ENCODE data around the gene TRAF3.

Gene TRAF3

DNA sequence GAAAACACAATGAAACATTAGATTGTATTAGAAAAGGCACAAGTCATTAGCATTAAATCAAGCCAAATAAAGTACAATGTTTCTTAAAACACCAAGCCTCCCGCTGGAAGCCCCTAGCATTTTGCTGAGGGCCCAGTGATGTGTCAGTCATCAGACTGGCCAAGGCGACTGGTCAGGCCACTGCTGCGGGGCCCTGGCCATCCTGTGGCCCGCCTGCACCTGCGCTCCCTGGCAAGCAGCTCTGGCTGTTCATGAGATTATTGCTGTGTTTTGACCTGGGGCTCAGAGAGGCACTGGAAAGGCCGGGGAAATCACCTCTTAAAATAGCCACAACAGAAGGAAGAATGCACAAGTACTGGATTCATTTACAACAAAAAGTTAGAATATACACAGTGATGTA is 121.0 kb downstream of the TRAF3 start:
- H3K36me3 ChIP-seq (ENCODE audit: low read length) = no peaks in the 10 kb centered on the region
- H3K9me2 ChIP-seq (replicated peaks; ENCODE audit: insufficient read depth, low read length) = no peaks in the 10 kb centered on the region
- no peaks in the 10 kb centered on the region for H3K79me2 ChIP-seq (ENCODE audit: insufficient read depth, low read length)
- TF ChIP-seq, protein P1, sequence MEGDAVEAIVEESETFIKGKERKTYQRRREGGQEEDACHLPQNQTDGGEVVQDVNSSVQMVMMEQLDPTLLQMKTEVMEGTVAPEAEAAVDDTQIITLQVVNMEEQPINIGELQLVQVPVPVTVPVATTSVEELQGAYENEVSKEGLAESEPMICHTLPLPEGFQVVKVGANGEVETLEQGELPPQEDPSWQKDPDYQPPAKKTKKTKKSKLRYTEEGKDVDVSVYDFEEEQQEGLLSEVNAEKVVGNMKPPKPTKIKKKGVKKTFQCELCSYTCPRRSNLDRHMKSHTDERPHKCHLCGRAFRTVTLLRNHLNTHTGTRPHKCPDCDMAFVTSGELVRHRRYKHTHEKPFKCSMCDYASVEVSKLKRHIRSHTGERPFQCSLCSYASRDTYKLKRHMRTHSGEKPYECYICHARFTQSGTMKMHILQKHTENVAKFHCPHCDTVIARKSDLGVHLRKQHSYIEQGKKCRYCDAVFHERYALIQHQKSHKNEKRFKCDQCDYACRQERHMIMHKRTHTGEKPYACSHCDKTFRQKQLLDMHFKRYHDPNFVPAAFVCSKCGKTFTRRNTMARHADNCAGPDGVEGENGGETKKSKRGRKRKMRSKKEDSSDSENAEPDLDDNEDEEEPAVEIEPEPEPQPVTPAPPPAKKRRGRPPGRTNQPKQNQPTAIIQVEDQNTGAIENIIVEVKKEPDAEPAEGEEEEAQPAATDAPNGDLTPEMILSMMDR (IDR thresholded peaks at IDR 0.05; ENCODE audit: insufficient read depth, low read length, poor library complexity, severe bottlenecking) = no peak
- no peak for TF ChIP-seq EZH2phosphoT487 (conservative IDR thresholded peaks at IDR 0.05; ENCODE audit: low read length)
- no peak overlapping the region for H3K27ac ChIP-seq (ENCODE audit: low read depth, low read length)
- no peaks in the 10 kb centered on the region for H4K20me1 ChIP-seq (ENCODE audit: low read depth, low read length)
- no peak overlapping the region for H3K4me2 ChIP-seq (ENCODE audit: low read depth, low read length, poor library complexity, severe bottlenecking)
- H3F3A ChIP-seq (ENCODE audit: insufficient read depth) = peaks cover 8% of the 10 kb centered on the region
- H3K9ac ChIP-seq (ENCODE audit: low read length) = no peak overlapping the region
- no peaks in the 10 kb centered on the region for H3K27me3 ChIP-seq (ENCODE audit: low read length)
- H3K4me3 ChIP-seq (ENCODE audit: insufficient read depth, low read length, poor library complexity, severe bottlenecking) = no peak overlapping the region
- H2AFZ ChIP-seq (ENCODE audit: low read depth, low read length, severe bottlenecking) = no peak overlapping the region
- H3K9me3 ChIP-seq (ENCODE audit: insufficient read depth, low read length) = no peaks in the 10 kb centered on the region

DNA sequence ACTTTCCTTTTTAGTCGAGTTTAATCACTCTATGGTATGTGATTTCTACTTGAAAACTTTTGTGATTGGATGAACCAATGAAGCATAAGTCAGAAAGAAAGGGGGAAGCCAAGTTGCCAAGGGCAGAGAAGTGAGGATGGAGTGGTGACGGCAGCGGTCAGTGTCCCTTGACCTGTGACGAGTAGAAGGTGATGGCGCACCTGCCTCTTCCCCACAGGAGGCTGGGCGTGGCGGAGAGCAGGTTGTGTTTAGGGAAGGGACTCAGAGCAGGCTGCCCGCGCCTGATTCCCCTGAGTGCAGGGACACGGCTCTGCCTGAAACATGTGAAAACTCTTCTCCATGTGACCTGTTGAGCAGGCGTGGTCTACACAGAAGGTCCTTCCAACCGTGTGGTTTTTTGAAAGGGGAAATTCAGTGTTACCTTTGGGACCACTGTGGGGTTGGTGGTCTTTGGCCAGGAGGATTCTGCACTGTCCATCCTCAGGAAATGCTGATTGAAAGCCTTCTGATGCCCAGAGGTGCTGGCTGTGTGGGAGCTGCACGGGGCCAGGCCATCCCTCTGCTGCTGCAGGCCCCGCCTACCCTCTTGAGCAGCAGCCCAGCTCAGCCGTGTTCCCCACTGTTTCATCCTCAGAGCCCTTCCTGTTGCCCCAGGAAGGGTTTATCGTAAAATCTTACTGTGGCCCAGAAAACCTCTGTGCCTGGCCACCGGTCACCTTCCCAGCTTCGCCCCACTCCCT is 121.7 kb downstream of the TRAF3 start:
- Histone ChIP-seq H4K20me1 (ENCODE audit: low read depth, low read length) (no peaks in the 10 kb centered on the region), H2AFZ (ENCODE audit: low read depth, low read length, severe bottlenecking) (no peak overlapping the region), H3K36me3 (ENCODE audit: low read length) (no peaks in the 10 kb centered on the region), H3K9me2 (replicated peaks; ENCODE audit: insufficient read depth, low read length) (no peaks in the 10 kb centered on the region), H3K27ac (ENCODE audit: low read depth, low read length) (no peak overlapping the region), H3K9me3 (ENCODE audit: insufficient read depth, low read length) (no peaks in the 10 kb centered on the region), H3K9ac (ENCODE audit: low read length) (no peak overlapping the region), H3K79me2 (ENCODE audit: insufficient read depth, low read length) (no peaks in the 10 kb centered on the region), H3K4me2 (ENCODE audit: low read depth, low read length, poor library complexity, severe bottlenecking) (no peak overlapping the region), H3F3A (ENCODE audit: insufficient read depth) (peaks cover 8% of the 10 kb centered on the region), H3K4me3 (ENCODE audit: insufficient read depth, low read length, poor library complexity, severe bottlenecking) (no peak overlapping the region), H3K27me3 (ENCODE audit: low read length) (no peaks in the 10 kb centered on the region)
- TF ChIP-seq EZH2phosphoT487 (conservative IDR thresholded peaks at IDR 0.05; ENCODE audit: low read length) = no peak
- TF ChIP-seq, protein P1 (IDR thresholded peaks at IDR 0.05; ENCODE audit: insufficient read depth, low read length, poor library complexity, severe bottlenecking) = no peak

DNA sequence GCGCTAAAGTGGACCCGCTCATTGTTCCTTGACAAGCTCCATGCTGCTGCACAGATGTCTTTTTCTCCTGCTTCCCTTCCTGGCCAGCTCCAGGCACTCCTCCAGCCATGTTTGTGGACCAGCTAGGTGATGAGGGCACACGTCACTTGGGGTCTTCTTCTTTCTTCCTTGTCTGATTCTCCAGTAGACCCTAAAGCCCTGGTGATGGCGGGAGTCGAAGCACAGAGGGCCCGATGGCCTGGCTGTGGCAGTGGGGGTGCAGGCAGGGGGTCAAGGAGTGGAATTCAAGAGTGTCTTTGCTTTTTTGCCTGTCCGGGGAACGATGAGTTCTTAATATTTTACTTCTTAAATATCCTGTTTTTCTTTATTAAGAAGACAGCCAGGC is 122.3 kb downstream of the TRAF3 start:
- no peak for TF ChIP-seq EZH2phosphoT487 (conservative IDR thresholded peaks at IDR 0.05; ENCODE audit: low read length)
- TF ChIP-seq, protein P1 (IDR thresholded peaks at IDR 0.05; ENCODE audit: insufficient read depth, low read length, poor library complexity, severe bottlenecking) = no peak
- H3K4me3 ChIP-seq (ENCODE audit: insufficient read depth, low read length, poor library complexity, severe bottlenecking) = no peak overlapping the region

More for the DNA sequence above, 122.3 kb downstream of the TRAF3 start:
- Histone ChIP-seq H3K27me3 (ENCODE audit: low read length) (no peaks in the 10 kb centered on the region), H2AFZ (ENCODE audit: low read depth, low read length, severe bottlenecking) (no peak overlapping the region), H3K4me2 (ENCODE audit: low read depth, low read length, poor library complexity, severe bottlenecking) (no peak overlapping the region), H3F3A (ENCODE audit: insufficient read depth) (peaks cover 8% of the 10 kb centered on the region), H3K27ac (ENCODE audit: low read depth, low read length) (no peak overlapping the region), H3K9me2 (replicated peaks; ENCODE audit: insufficient read depth, low read length) (no peaks in the 10 kb centered on the region), H3K36me3 (ENCODE audit: low read length) (no peaks in the 10 kb centered on the region), H3K9ac (ENCODE audit: low read length) (no peak overlapping the region), H3K79me2 (ENCODE audit: insufficient read depth, low read length) (no peaks in the 10 kb centered on the region), H4K20me1 (ENCODE audit: low read depth, low read length) (no peaks in the 10 kb centered on the region), H3K9me3 (ENCODE audit: insufficient read depth, low read length) (no peaks in the 10 kb centered on the region)
